Hematopoietic multipotent progenitor cell (in vitro differentiated cells): ENCODE data around the gene DPPA5. TPM values are rescaled to one million over a fixed set of nuclear protein-coding genes. Genes with fewer than 3 reads are reported as not detected.
"Not testable (repeated sequence)": the region's sequence is repeated elsewhere in the genome, so short reads cannot be mapped to it uniquely, and the experiment has no call there.

Experiments used
- DNase-seq, 3 donors: peaks; one replicate each; pipeline ENCODE4 v3.0.0-alpha.2; 2011 to 2015; ENCODE audit warnings: low read depth in 2 of 3, low spot score in 2 of 3
- small RNA-seq: library from RNA; depleted of rRNA; stranded (forward); fragments of <200 nt; gene quantifications from one replicate; pipeline ENCODE3, GENCODE V24; 2012
- total RNA-seq: library from RNA; depleted of rRNA; stranded (reverse); fragments of >200 nt; gene quantifications from one replicate; pipeline ENCODE4 v1.2.3, GENCODE V29; 2012

The DPPA5 gene
- total RNA-seq, 1 donor, result not detected

- peak in 1 of 3 donors; percentile 3 for DNase-seq
Observed at GRCh38 chr6:73308712-73309534, 45.2 kb downstream of the DPPA5 start.

DNA sequence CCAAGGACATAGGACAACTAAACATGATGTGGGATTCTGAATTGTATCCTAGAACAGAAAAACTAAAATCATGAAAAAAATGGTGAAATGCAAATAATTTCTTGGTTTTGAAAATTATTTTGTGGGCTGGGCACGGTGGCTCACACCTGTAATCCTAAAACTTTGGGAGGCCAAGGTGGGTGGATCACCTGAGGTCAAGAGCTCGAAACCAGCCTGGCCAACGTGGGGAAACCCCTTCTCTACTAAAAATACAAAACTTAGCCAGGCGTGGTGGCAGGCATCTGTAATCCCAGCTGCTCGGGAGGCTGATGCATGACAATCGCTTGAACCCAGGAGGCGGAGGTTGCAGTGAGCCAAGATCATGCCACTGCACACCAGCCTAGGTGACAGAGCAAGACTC lies 50.3 kb downstream of the DPPA5 start:
- not testable (repeated sequence) for DNase-seq

Small RNA genes lying within 50 kb of the gene (small RNA-seq; reads per million reads assigned to genes)
- gene RPL39P3, result 1.0 reads per million, percentile 34 among the genes with 10 or more reads in this experiment

Other genes starting within 250 kb of the DPPA5 start
- not detected for gene KHDC1L, start 128.8 kb downstream of the DPPA5 start, total RNA-seq
- gene KHDC1, start 91.1 kb downstream of the DPPA5 start, total RNA-seq, result 3.0 TPM
- not detected for gene KHDC3L, start 8.4 kb upstream of the DPPA5 start, total RNA-seq
- gene OOEP, start 15.6 kb upstream of the DPPA5 start, total RNA-seq, result 0.27 TPM
- gene DDX43, start 40.6 kb upstream of the DPPA5 start, total RNA-seq, result 0.54 TPM
- gene CGAS, start 98.0 kb upstream of the DPPA5 start, total RNA-seq, result 8.3 TPM
- gene MTO1, start 107.5 kb upstream of the DPPA5 start, total RNA-seq, result 31.8 TPM
- 27,910 TPM for gene EEF1A1, start 166.8 kb upstream of the DPPA5 start, total RNA-seq